Brain microvascular endothelial cell (primary cell): ENCODE data around the gene YPEL3.
"Not testable (repeated sequence)": the region's sequence is repeated elsewhere in the genome, so short reads cannot be mapped to it uniquely, and the experiment has no call there.

Source experiments
- DNase-seq: peaks from one replicate; pipeline ENCODE4 v3.0.0-alpha.2; 2020
- H3K27ac ChIP-seq: fragments of 250-450 bp; sonication (Bioruptor Pico); 2 replicates; pipeline ENCODE4 v1.5.1; 2020; ENCODE audit warnings: mild to moderate bottlenecking, moderate library complexity
- H3K27me3 ChIP-seq: fragments of 250-450 bp; sonication (Bioruptor Pico); replicated peaks from 2 replicates; pipeline ENCODE4 v1.5.1; 2020; ENCODE audit warnings: mild to moderate bottlenecking
- H3K36me3 ChIP-seq: fragments of 250-450 bp; sonication (Bioruptor Pico); replicated peaks from 2 replicates; pipeline ENCODE4 v1.5.1; 2020; ENCODE audit warnings: mild to moderate bottlenecking
- H3K4me3 ChIP-seq: 2 replicates; pipeline ENCODE4 v1.5.1; 2011; ENCODE audit warnings: low read depth, mild to moderate bottlenecking, control low read depth, low read length, moderate library complexity
- in situ Hi-C: cut with HindIII; loops from 2 replicates; pipeline ENCODE4 v1.10.0; 2017; ENCODE audit warnings: low sequenced_read_pairs, low pct_ligation_motif_present
- TF ChIP-seq, protein P1 (sequence below): IDR thresholded peaks from 2 replicates; pipeline ENCODE4 v1.5.1; 2011; ENCODE audit warnings: low read depth, mild to moderate bottlenecking, moderate library complexity, low read length, control low read depth, inconsistent platforms; ENCODE audit errors: missing control alignments

Gene YPEL3

DNA sequence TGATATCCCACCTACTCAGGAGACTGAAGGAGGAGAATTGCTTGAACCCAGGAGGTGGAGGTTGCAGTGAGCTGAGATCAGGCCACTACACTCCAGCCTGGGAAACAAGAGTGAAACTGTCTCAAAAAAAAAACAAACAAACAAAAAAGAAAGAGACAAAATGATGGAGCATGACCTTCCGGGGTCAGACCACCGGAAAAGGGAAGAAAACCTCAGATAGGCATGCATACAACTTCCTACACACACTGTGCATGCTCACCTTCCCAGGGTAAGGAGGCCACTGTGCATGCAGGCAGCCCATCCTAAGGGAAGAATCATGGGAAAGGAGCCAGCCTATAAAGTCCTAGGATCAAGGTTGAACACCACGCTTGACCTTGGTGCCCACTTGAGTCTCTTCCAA lies 36.6 kb upstream of the YPEL3 start:
- in situ Hi-C loops, result no loop called here
- Histone ChIP-seq H3K27me3 (no peaks in the 10 kb centered on the region), H3K4me3 (no peak overlapping the region), H3K27ac (no peak overlapping the region), H3K36me3 (no peaks in the 10 kb centered on the region)
- no peak for DNase-seq
- TF ChIP-seq, protein P1, sequence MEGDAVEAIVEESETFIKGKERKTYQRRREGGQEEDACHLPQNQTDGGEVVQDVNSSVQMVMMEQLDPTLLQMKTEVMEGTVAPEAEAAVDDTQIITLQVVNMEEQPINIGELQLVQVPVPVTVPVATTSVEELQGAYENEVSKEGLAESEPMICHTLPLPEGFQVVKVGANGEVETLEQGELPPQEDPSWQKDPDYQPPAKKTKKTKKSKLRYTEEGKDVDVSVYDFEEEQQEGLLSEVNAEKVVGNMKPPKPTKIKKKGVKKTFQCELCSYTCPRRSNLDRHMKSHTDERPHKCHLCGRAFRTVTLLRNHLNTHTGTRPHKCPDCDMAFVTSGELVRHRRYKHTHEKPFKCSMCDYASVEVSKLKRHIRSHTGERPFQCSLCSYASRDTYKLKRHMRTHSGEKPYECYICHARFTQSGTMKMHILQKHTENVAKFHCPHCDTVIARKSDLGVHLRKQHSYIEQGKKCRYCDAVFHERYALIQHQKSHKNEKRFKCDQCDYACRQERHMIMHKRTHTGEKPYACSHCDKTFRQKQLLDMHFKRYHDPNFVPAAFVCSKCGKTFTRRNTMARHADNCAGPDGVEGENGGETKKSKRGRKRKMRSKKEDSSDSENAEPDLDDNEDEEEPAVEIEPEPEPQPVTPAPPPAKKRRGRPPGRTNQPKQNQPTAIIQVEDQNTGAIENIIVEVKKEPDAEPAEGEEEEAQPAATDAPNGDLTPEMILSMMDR, result no peak

DNA sequence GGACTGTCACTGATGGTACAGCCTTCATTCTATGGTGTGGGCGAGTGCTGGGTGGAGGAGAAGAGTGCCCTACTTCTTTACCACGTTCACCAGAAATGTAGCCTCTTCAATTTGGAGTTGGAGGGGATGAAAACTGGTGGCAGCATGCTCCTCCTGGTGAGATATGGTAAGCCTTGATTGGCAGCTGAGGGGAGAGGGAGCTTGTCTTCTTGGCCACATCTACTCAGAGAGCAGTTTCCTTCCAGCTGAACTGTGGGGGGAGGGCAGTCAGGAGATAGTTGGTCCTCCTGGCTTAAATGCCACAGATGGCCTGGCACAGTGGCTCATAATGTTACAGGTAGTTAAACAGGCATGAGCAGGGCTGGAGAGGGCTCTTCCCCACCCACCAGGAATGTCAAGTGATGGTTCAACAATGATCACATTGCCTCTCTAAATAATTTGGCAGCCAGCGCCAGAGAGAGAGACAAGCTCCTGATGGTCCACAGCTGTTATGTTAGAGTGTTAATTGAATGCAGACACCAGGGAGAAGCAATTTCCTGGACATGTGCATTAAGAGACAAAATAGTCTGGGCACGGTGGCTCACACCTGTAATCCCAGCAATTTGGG lies 36.0 kb upstream of the YPEL3 start:
- Histone ChIP-seq H3K27ac (no peak overlapping the region), H3K36me3 (no peaks in the 10 kb centered on the region), H3K4me3 (no peak overlapping the region), H3K27me3 (no peaks in the 10 kb centered on the region)
- in situ Hi-C loops, result no loop called here
- no peak for DNase-seq
- TF ChIP-seq, protein P1, result no peak

DNA sequence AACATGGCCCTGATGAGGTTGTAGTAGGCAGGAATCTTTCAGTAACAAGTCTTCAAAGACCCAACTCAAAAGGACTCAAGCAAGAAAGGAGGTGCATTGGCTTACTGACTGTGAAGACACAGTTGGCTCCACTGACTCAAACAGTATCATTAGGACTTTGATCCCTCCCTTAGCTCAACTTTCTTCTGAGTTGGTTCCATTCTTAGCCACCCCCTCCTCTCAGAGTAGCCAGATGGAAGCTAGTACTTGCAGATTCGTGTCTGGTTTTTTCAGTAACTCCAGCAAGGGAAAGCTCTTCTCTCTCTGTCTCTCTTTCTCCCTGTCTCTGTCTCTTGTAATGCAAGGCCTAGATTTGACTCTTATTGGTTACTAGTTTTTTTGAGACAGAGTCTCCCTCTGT lies 32.0 kb upstream of the YPEL3 start:
- Histone ChIP-seq H3K36me3 (no peaks in the 10 kb centered on the region), H3K27me3 (no peaks in the 10 kb centered on the region), H3K27ac (no peak overlapping the region), H3K4me3 (no peak overlapping the region)
- DNase-seq, result no peak
- TF ChIP-seq, protein P1, result no peak
- in situ Hi-C loops, result no loop called here

DNA sequence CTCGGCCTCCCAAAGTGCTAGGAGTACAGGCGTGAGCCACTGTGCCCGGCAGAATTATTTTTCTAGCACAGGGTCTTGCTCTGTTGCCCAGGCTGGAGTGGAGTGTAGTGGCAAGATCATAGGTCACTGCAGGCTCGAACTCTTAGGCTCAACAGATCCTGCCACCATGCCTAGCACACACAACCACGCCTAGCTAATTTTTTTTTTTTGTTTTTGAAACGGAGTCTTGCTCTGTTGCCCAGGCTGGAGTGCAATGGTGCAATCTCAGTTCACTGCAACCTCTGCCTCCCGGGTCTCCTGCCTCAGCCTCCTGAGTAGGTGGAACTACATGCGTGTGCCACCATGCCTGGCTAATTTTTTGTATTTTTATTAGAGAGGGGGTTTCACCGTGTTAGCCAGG lies 29.7 kb upstream of the YPEL3 start:
- in situ Hi-C loops, DNase-seq, H3K27me3 ChIP-seq: not testable (repeated sequence)

DNA sequence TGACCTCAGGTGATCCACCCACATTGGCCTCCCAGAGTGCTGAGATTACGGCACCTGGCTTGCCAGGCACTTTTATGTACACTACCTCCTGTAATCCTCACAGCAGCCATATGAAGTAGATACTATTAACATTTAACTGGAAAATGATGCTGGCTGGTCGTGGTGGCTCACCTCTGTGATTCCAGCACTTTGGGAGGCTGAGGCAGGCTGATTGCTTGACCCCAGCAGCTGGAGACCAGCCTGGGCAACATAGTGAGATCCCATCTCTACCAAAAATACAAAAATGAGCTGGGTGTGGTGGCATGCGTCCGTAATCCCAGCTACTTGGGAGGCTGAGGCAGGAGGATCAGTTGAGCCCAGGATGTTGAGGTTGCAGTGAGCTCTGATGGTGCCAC lies 29.0 kb upstream of the YPEL3 start:
- Histone ChIP-seq H3K27me3 (no peaks in the 10 kb centered on the region), H3K36me3 (peaks cover 9% of the 10 kb centered on the region), H3K4me3 (no peak overlapping the region), H3K27ac (no peak overlapping the region)
- in situ Hi-C loops, result no loop called here
- TF ChIP-seq, protein P1, result no peak
- no peak for DNase-seq

More for the DNA sequence above, 29.7 kb upstream of the YPEL3 start:
- not testable (repeated sequence) for H3K27ac ChIP-seq, H3K36me3 ChIP-seq, H3K4me3 ChIP-seq

DNA sequence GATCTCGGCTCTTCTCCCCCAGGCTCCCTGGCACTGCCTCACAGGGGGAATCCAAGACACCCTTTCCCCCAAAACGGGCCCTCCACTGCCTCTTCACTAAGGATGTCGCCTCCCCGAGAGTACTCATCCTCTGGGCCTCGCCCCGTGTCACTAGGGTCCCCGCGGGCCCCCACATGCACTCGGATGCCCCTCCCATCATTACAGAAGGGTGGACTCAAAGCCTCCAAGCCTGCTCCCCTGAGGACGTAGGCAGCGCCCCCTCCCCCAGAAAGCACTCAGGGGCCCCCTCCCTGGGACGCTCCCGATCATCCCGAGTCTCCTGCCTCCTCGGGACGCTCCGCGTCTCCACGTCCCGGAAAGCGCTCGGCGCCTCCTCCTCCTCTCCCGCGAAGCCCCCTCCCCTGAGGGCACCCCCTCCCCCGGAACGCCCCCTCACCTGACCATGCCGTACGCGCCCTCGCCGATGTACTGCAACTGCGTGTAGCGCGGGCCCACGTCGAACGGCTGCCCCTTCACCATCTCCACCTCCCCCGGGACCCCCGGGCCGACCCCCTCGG lies 26.7 kb upstream of the YPEL3 start:
- DNase-seq, result no peak
- in situ Hi-C loops, result no loop called here
- H3K36me3 ChIP-seq, result peaks cover 23% of the 10 kb centered on the region
- no peaks in the 10 kb centered on the region for H3K27me3 ChIP-seq
- H3K27ac ChIP-seq, result peak overlapping the region; percentile 43
- TF ChIP-seq, protein P1, result no peak
- H3K4me3 ChIP-seq, result peak overlapping the region; percentile 73
